ENCODE data around the gene ARID1A.
"Not testable (repeated sequence)": the region's sequence is repeated elsewhere in the genome, so short reads cannot be mapped to it uniquely, and the experiment has no call there.

ARID1A gene

DNA sequence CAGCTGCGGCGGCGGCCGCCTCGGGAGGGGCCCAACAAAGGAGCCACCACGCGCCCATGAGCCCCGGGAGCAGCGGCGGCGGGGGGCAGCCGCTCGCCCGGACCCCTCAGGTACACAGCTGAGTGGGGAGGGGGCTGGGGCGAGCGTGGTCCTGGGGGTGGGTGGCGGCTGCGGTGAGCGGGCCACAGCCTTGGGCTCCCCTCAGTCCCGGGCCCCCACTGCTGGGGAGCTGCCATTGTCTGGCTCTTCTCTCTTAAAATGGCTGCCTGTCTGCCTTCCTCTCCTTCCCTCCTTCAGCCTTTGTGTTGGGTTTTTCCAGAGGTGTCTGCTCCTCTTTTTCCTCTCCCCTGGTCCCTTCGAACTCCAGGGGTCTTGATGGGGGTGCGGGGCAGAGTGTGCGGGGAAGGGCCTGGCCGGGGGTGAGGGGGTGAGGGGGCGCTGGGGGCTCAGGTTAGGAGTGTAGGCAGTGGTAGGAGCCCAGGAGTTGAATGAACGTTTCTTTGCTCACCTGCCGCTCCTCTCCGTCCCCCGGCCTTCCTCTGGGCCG, 1.7 kb downstream of the ARID1A start:
- no peak for DNase-seq (ENCODE audit: low read depth)
- H3K4me3 ChIP-seq (ENCODE audit: low read depth, low read length) = peak overlapping the region; percentile 75

DNA sequence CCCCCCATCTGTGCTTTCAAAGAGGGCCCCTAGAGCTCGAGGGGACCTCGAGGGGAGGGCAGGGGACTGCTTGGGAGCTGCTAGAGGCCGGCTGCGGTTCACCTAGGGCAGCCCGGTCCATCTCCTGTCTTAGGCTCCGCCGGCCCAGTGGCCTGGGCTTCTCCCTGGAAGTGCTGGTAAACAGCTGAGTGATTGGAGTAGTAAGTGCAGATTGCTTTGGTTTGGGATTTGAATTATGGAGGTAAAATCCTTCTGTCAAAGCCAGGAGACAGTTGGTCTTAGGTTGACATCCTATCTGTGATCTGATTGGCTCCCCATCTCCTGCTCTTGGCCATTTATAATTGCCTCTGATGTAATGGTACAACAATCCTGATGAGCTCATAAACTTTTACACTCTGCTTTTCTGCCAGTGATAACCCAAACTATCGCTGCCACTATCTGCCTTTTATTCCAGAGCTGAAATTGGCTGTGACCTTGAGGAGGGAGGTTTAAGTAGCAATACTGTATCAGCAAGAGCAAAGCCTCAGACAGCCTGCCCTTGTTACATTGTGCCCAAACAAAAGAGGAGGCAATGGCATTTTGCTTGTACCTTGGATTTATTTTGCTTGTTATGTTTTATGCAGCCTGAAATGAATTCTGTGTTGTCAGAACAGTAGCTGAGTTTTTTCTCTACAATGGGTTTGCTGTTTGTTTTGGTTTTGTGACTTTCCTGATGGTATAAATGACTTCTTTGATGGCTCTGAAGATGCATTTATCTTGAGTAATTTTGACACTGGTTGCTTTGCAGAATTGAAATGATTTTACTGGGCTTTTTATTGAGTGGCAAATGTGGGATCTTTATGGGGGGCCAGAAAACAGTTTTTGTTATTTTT, 2.4 kb downstream of the ARID1A start:
- peak overlapping the region; percentile 75 for H3K4me3 ChIP-seq (ENCODE audit: low read depth, low read length)
- peak; percentile 91 for DNase-seq (ENCODE audit: low read depth)

- no peak overlapping the region for H3K4me3 ChIP-seq (ENCODE audit: low read depth, low read length)
- no peak for DNase-seq (ENCODE audit: low read depth)
Observed at GRCh38 chr1:26700711-26701110, 4.9 kb downstream of the ARID1A start.

DNA sequence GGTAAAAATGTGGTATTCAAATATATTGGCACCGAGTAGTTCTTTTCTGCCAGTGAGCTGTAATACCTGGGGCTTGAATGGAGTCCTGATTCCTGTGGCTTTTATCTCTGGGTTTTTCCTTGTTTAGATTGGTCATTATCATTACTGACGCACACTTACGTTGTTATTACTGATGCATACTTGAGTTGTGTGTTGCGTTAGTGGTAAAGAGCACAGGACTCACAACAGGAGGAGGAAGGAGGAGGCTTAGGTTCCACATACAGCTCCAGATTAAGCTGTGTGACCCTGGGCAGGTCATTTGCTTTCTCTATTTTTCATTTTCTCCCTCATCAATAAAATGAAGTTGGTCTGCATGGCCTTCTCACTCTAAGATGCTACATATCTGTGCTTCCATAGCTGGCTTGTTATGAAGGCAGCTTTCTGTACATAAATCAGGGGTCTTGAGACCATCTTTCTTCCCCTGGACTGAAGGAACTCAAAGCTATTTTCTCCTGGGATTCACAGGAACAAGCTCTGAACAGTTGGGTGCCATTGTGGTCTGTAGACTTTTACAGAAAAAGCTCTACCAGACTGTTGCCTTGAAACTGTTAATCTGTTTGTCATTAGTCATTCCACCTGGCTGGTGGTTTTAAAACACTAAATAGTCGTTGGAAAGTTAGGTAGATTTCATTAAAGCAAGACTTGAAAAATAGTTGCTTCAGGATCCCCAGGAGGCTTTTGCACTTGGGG, 5.6 kb downstream of the ARID1A start:
- DNase-seq (ENCODE audit: low read depth) = no peak
- H3K4me3 ChIP-seq (ENCODE audit: low read depth, low read length) = no peak overlapping the region

GRCh38 chr1:26701995-26702679, 6.3 kb downstream of the ARID1A start:
- H3K4me3 ChIP-seq (ENCODE audit: low read depth, low read length) = no peak overlapping the region

GRCh38 chr1:26702680-26703038, 6.8 kb downstream of the ARID1A start:
- no peak overlapping the region for H3K4me3 ChIP-seq (ENCODE audit: low read depth, low read length)
- DNase-seq (ENCODE audit: low read depth) = no peak

More at GRCh38 chr1:26701995-26702679, 6.3 kb downstream of the ARID1A start:
- no peak for DNase-seq (ENCODE audit: low read depth)

GRCh38 chr1:26703478-26703877, 7.7 kb downstream of the ARID1A start:
- no peak for DNase-seq (ENCODE audit: low read depth)
- no peak overlapping the region for H3K4me3 ChIP-seq (ENCODE audit: low read depth, low read length)

DNA sequence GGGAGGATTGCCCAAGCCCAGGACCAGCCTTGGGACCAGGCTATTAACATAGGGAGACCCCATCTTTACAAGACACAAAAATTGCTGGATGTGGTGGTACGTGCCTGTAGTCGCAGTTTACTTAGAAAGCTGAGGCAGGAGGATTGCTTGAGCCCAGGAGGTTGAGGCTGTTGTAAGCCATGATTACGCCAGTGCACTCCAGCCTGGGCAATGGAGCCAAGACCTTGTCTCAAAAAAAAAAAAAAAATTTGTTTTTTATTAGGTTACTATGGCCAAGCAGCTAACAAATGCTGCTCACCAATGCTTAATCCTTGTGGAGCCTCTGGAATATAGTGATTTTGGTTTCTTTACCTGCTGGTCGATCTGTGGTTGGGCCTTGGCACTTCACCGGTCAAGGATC, 8.8 kb downstream of the ARID1A start:
- no peak for DNase-seq (ENCODE audit: low read depth)

DNA sequence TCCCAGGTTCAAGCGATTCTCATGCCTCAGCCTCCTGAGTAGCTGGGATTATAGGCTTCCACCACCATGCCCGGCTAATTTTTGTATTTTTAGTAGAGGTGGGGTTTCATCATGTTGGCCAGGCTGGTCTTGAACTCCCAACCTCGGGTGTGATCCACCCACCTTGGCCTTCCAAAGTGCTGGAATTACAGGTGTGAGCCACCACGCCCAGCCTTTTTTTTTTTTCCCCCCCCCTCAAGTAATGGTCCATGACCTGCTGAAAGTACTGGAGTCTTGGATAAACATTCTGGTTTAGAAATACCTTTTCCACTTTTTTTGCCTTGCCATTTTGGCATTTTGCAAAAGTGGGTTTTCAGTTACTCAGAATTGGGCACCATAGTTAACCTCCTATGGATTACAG, 9.4 kb downstream of the ARID1A start:
- DNase-seq (ENCODE audit: low read depth); H3K4me3 ChIP-seq (ENCODE audit: low read depth, low read length): not testable (repeated sequence)

More for the DNA sequence above, 8.8 kb downstream of the ARID1A start:
- no peak overlapping the region for H3K4me3 ChIP-seq (ENCODE audit: low read depth, low read length)

DNA sequence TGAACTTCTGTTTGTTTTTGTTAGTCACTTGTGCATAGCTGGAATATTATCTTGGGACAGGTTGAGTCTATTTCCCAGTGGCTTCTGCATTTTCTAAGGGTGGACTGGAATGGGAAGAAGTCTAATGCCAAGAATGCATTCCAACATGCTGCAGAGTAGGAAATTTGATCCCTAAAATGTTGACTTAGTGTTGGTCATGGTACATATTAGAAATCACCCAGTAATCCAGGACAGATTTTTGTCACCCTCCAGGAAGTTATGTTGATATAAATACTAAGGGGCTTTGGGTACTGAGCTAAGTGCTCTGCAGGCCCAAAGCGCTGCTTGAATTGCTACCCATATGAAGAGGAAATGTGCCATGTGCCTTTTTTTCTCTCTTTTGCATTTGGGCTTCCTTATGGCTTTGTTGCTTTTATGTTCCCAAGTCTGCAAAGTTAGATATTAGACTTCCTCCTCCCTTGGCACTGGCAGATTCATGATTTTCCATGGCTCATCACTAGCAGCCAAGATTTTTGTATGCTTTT, 10.0 kb downstream of the ARID1A start:
- no peak overlapping the region for H3K4me3 ChIP-seq (ENCODE audit: low read depth, low read length)
- DNase-seq (ENCODE audit: low read depth) = peak; percentile 62

DNA sequence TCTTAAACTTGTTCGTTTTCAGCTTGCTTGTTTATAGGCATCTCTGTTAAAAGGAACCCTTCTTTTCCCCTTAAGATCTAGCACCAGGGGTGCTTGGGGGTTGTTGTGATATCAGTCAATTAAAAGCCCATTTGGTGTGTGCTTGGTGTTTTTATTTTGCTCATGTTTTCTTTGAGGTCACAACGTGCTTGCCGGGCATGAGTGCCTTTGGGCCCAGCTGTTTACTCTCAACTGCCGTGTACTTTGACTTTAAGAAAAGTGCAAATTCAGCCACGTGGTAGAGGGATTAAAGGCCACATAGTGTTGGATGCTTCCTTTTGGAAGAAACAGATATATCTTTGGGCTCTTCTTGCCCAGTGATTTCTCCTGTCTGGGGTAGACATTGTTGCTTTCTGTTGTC, 10.5 kb downstream of the ARID1A start:
- no peak for DNase-seq (ENCODE audit: low read depth)
- no peak overlapping the region for H3K4me3 ChIP-seq (ENCODE audit: low read depth, low read length)

DNA sequence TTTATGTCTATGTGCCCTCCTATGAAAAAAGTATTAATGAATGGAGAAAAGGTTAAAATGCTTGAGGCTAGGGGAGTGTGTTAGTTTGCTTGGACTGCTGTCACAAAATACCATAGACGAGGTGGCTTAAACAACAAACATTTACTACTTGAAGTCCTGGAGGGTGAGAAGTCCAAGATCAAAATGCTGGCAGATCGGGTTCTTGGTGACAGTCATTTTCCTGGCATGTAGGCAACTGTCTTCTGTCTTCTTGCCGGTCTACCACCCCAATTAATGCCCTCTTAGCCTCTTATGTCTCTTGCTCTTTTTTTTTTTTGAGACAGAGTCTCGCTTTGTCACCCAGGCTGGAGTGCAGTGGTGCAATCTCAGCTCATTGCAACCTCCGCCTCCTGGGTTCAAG, 15.0 kb downstream of the ARID1A start:
- no peak overlapping the region for H3K4me3 ChIP-seq (ENCODE audit: low read depth, low read length)
- DNase-seq (ENCODE audit: low read depth) = no peak

- no peak overlapping the region for H3K4me3 ChIP-seq (ENCODE audit: low read depth, low read length)
- no peak for DNase-seq (ENCODE audit: low read depth)
Observed at GRCh38 chr1:26711777-26712176, 16.0 kb downstream of the ARID1A start.

DNA sequence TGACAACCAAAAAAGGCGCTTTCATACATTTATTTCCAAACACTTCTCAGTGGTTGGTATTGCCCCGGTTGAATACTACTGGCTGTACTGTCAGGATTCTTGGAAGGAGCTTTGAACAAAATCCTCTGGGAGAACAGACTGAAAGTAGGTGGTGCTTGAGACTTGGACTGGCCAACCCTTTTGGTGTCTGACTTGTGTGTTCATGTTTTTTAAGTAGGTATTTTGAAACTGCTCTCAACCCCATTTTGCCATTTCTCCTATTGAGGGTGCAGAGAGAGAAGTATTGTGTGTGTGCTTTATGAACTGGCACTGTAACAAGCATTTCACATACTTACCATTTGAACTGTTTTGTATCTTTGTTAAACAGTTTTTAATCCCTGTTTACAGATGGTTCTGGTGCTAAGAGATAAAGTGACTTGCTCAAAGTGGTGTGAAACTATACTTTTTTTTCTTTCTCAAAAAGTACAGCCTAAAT, 21.2 kb downstream of the ARID1A start:
- no peak overlapping the region for H3K4me3 ChIP-seq (ENCODE audit: low read depth, low read length)
- DNase-seq (ENCODE audit: low read depth) = peak; percentile 56

GRCh38 chr1:26719205-26719604, 23.4 kb downstream of the ARID1A start:
- no peak overlapping the region for H3K4me3 ChIP-seq (ENCODE audit: low read depth, low read length)
- DNase-seq (ENCODE audit: low read depth) = no peak

DNA sequence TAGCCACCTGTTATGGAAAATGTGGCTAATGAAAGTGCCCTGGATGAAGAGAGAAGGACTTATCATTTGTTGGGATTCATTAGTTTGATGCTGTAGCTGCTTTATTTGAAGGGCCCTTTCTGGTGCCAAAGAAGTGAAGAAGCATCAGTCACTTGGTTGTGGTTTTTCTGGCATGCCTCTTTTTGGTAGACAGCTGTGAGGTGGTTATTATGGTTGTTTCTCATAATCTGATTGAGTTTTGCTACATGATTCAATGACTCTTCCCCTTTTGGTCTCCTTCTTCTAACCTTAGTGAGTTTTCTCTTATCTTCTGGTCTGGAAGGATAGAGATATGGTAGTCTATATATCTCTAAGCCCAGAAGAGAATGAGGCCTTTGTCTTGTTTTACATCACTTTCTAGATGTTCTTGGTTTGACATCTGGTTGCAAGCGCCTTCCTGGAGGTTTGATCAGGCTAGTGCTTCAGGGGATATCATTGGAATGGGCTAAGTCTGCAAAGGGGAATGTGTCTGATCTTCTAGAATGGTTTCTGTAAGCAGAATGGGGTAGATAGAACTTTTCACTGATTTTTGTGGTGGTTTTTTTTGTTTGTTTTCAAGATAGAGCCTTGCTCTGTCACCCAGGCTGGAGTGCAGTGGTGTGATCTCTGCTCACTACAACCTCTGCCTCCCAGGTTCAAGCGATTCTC, 26.0 kb downstream of the ARID1A start:
- no peak for DNase-seq (ENCODE audit: low read depth)
- H3K4me3 ChIP-seq (ENCODE audit: low read depth, low read length) = no peak overlapping the region

DNA sequence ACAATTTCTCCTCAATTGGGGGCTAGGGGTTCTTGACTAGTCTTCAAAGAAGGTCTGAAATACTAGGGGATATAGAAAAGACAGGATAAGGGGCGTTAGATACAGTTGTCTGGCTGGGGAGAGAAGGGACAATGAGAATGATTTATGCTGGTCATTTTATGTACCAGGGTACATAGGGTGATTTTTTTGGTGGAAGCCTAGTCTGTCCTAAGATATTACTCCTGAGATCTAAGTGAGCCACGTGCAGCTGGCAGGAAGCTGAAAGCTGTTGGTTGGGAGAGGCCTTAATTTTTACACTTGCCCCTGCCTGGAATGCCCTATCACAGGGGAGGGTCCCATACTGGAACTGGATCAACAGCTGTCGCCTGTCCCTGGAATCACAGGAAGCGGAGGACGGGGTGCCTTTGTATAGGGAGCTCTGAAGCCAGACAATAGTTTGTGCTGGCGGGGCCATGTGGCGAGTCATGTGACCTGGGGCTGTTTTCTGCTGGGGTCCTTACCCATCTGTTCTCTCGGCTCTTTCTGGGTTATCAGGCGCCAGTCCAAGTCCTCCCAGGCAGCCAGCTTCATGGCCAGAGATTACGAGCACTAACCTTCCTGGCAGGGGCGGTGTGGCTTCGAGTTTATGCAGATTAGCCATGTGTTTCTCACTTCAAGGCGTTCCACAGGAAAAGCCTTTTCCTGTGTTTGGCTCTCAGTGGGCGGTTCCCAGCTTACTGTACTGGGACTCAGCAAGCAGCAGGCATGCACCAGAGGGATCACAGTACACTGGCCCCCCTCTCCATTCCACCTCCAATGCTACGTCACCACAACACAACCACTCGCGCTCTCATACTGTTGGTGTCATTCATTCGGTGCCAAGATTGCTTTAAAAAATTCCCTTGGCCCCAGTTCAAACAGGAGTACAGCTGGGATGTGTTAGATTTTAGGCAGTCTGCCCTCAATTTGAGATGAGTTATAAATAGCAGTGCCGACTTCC, 27.5 kb downstream of the ARID1A start:
- H3K4me3 ChIP-seq (ENCODE audit: low read depth, low read length) = no peak overlapping the region
- DNase-seq (ENCODE audit: low read depth) = peak; percentile 95

- DNase-seq (ENCODE audit: low read depth) = no peak
- no peak overlapping the region for H3K4me3 ChIP-seq (ENCODE audit: low read depth, low read length)
Observed at GRCh38 chr1:26724118-26724517, 28.3 kb downstream of the ARID1A start.

Measured in skeletal muscle cell (primary cell).